ENCODE data around the gene GGT1. TPM values are rescaled to one million over a fixed set of nuclear protein-coding genes. Genes with fewer than 3 reads are reported as not detected.
"Not testable (repeated sequence)": the region's sequence is repeated elsewhere in the genome, so short reads cannot be mapped to it uniquely, and the experiment has no call there.

The GGT1 gene
- total RNA-seq, 1 donor from 2014 or later, result 7.3 TPM

GRCh38 chr22:24632642-24633041, 29.6 kb downstream of the GGT1 start:
- H3K9me3 Mint-ChIP-seq; ATAC-seq (ENCODE audit: low read depth); CTCF ChIA-PET: not testable (repeated sequence)

GRCh38 chr22:24633231-24634023, 30.4 kb downstream of the GGT1 start:
- H3K27me3 Mint-ChIP-seq; H3K4me3 Mint-ChIP-seq; CTCF ChIA-PET; DNase-seq; ATAC-seq (ENCODE audit: low read depth); H3K27ac Mint-ChIP-seq; H3K36me3 Mint-ChIP-seq (ENCODE audit: low read depth); POLR2A ChIA-PET; H3K9me3 Mint-ChIP-seq; intact Hi-C loops (cut with micrococcal nuclease): not testable (repeated sequence)
- H3K4me1 Mint-ChIP-seq, result peaks cover 21% of the 10 kb centered on the region

More at GRCh38 chr22:24632642-24633041, 29.6 kb downstream of the GGT1 start:
- H3K27me3 Mint-ChIP-seq; intact Hi-C loops (cut with micrococcal nuclease); POLR2A ChIA-PET; H3K27ac Mint-ChIP-seq; DNase-seq; H3K36me3 Mint-ChIP-seq (ENCODE audit: low read depth); H3K4me3 Mint-ChIP-seq: not testable (repeated sequence)
- peaks cover 21% of the 10 kb centered on the region for H3K4me1 Mint-ChIP-seq

- intact Hi-C loops (cut with micrococcal nuclease); H3K4me3 Mint-ChIP-seq; ATAC-seq (ENCODE audit: low read depth); DNase-seq; H3K36me3 Mint-ChIP-seq (ENCODE audit: low read depth); CTCF ChIA-PET; H3K9me3 Mint-ChIP-seq; H3K27me3 Mint-ChIP-seq; H3K27ac Mint-ChIP-seq: not testable (repeated sequence)
- H3K4me1 Mint-ChIP-seq, result peaks cover 21% of the 10 kb centered on the region
- POLR2A ChIA-PET, result interaction anchor here (0.7 kb wide), 1 partner anchor 79 kb away, joined by 5 read pairs; the partner anchor contains the start of gene SNRPD3
These were observed 31.9 kb downstream of the GGT1 start for GRCh38 chr22:24634776-24635389.

- intact Hi-C loops (cut with micrococcal nuclease); H3K9me3 Mint-ChIP-seq; H3K27ac Mint-ChIP-seq; ATAC-seq (ENCODE audit: low read depth); DNase-seq; H3K4me3 Mint-ChIP-seq; CTCF ChIA-PET; H3K36me3 Mint-ChIP-seq (ENCODE audit: low read depth); POLR2A ChIA-PET; H3K27me3 Mint-ChIP-seq: not testable (repeated sequence)
- H3K4me1 Mint-ChIP-seq, result peaks cover 18% of the 10 kb centered on the region
These were observed 33.5 kb downstream of the GGT1 start for GRCh38 chr22:24636513-24636912.

GRCh38 chr22:24642307-24642706, 39.3 kb downstream of the GGT1 start:
- H3K9me3 Mint-ChIP-seq; H3K4me3 Mint-ChIP-seq; CTCF ChIA-PET; H3K4me1 Mint-ChIP-seq; ATAC-seq (ENCODE audit: low read depth); H3K27me3 Mint-ChIP-seq; H3K36me3 Mint-ChIP-seq (ENCODE audit: low read depth); intact Hi-C loops (cut with micrococcal nuclease); DNase-seq; H3K27ac Mint-ChIP-seq: not testable (repeated sequence)
- POLR2A ChIA-PET, result interaction anchor here (0.6 kb wide), 1 partner anchor 28 kb away, joined by 7 read pairs; no protein-coding TSS in a partner anchor

- H3K36me3 Mint-ChIP-seq (ENCODE audit: low read depth); H3K4me1 Mint-ChIP-seq; H3K4me3 Mint-ChIP-seq; ATAC-seq (ENCODE audit: low read depth); POLR2A ChIA-PET; H3K9me3 Mint-ChIP-seq; CTCF ChIA-PET; DNase-seq; H3K27me3 Mint-ChIP-seq; intact Hi-C loops (cut with micrococcal nuclease); H3K27ac Mint-ChIP-seq: not testable (repeated sequence)
These were observed 41.4 kb downstream of the GGT1 start for GRCh38 chr22:24644409-24644808.

GRCh38 chr22:24645408-24646399, 42.7 kb downstream of the GGT1 start:
- ATAC-seq (ENCODE audit: low read depth); DNase-seq; H3K27ac Mint-ChIP-seq; H3K27me3 Mint-ChIP-seq; CTCF ChIA-PET; POLR2A ChIA-PET; H3K36me3 Mint-ChIP-seq (ENCODE audit: low read depth); intact Hi-C loops (cut with micrococcal nuclease); H3K4me1 Mint-ChIP-seq; H3K9me3 Mint-ChIP-seq; H3K4me3 Mint-ChIP-seq: not testable (repeated sequence)

- H3K36me3 Mint-ChIP-seq (ENCODE audit: low read depth); intact Hi-C loops (cut with micrococcal nuclease); H3K4me3 Mint-ChIP-seq; H3K9me3 Mint-ChIP-seq; CTCF ChIA-PET; H3K27ac Mint-ChIP-seq; DNase-seq; ATAC-seq (ENCODE audit: low read depth); POLR2A ChIA-PET; H3K27me3 Mint-ChIP-seq; H3K4me1 Mint-ChIP-seq: not testable (repeated sequence)
These were observed 43.8 kb downstream of the GGT1 start for GRCh38 chr22:24646756-24647155.

GRCh38 chr22:24649371-24649770, 46.4 kb downstream of the GGT1 start:
- CTCF ChIA-PET; H3K4me1 Mint-ChIP-seq; POLR2A ChIA-PET; H3K27me3 Mint-ChIP-seq; H3K27ac Mint-ChIP-seq; H3K9me3 Mint-ChIP-seq; H3K4me3 Mint-ChIP-seq; DNase-seq; intact Hi-C loops (cut with micrococcal nuclease); ATAC-seq (ENCODE audit: low read depth); H3K36me3 Mint-ChIP-seq (ENCODE audit: low read depth): not testable (repeated sequence)

GRCh38 chr22:24650884-24651283, 47.9 kb downstream of the GGT1 start:
- POLR2A ChIA-PET; DNase-seq; H3K27ac Mint-ChIP-seq; H3K9me3 Mint-ChIP-seq; ATAC-seq (ENCODE audit: low read depth); H3K4me3 Mint-ChIP-seq; CTCF ChIA-PET; intact Hi-C loops (cut with micrococcal nuclease); H3K4me1 Mint-ChIP-seq; H3K36me3 Mint-ChIP-seq (ENCODE audit: low read depth); H3K27me3 Mint-ChIP-seq: not testable (repeated sequence)

GRCh38 chr22:24665395-24665794, 62.4 kb downstream of the GGT1 start:
- H3K27me3 Mint-ChIP-seq; H3K4me3 Mint-ChIP-seq; H3K4me1 Mint-ChIP-seq; H3K36me3 Mint-ChIP-seq (ENCODE audit: low read depth); intact Hi-C loops (cut with micrococcal nuclease); ATAC-seq (ENCODE audit: low read depth); DNase-seq; H3K9me3 Mint-ChIP-seq; H3K27ac Mint-ChIP-seq; POLR2A ChIA-PET; CTCF ChIA-PET: not testable (repeated sequence)

Data from activated B cell treated with CpG ODN at 0.5 μM for 24 hours (primary cell).